Kidney (tissue), 14 donors: ENCODE measurements around the gene PLCL2. TPM values are rescaled to one million over a fixed set of nuclear protein-coding genes. Genes with fewer than 3 reads are reported as not detected.

Experiments used
- DNase-seq, 5 donors: peaks; one replicate each; pipeline ENCODE4 v3.0.0-alpha.2; 2013 to 2020
- FAIRE-seq: peaks from 2 replicates; lab custom pipeline; 2012; peaks lifted over from hg19 to GRCh38; lab: Jason Lieb, UNC
- H3K27ac ChIP-seq, 2 donors: one replicate each; pipeline ENCODE4 v1.7.0; 2013; ENCODE audit warnings: low read depth in 2 of 2, low read length in 2 of 2, inconsistent platforms in 1 of 2
- H3K27me3 ChIP-seq: one replicate; pipeline ENCODE4 v1.7.1; 2013; ENCODE audit warnings: low read length, inconsistent platforms; ENCODE audit not compliant: control insufficient read depth, insufficient read depth
- H3K36me3 ChIP-seq, 3 donors: one replicate each; pipeline versions ENCODE4 v1.7.0 to v1.7.1; 2013; ENCODE audit warnings: low read length in 3 of 3, control low read depth in 1 of 3, inconsistent platforms in 1 of 3; ENCODE audit not compliant: insufficient read depth in 3 of 3, control insufficient read depth in 2 of 3
- H3K4me1 ChIP-seq, 3 donors: one replicate each; pipeline versions ENCODE4 v1.7.0 to v1.7.1; 2013; ENCODE audit warnings: low read length in 3 of 3, inconsistent platforms in 1 of 3, low read depth in 1 of 3; ENCODE audit not compliant: control insufficient read depth in 2 of 3, insufficient read depth in 2 of 3
- H3K4me3 ChIP-seq, 3 donors: one replicate each; pipeline versions ENCODE4 v1.7.0 to v1.8.1; 2013; ENCODE audit warnings: low read length in 3 of 3, control low read depth in 1 of 3, inconsistent platforms in 1 of 3
- H3K9ac ChIP-seq, 3 donors: one replicate each; pipeline versions ENCODE4 v1.7.0 to v1.7.1; 2013; ENCODE audit warnings: low read length in 3 of 3, control low read depth in 1 of 3, inconsistent platforms in 1 of 3
- H3K9me3 ChIP-seq, 3 donors: one replicate each; pipeline versions ENCODE4 v1.7.0 to v1.7.1; 2013; ENCODE audit warnings: low read length in 3 of 3, control low read depth in 1 of 3, inconsistent platforms in 1 of 3; ENCODE audit not compliant: control insufficient read depth in 2 of 3, insufficient read depth in 1 of 3
- CTCF ChIP-seq: IDR thresholded peaks from 3 replicates; pipeline ENCODE4 v1.5.1; 2012; ENCODE audit warnings: mild to moderate bottlenecking, moderate library complexity, borderline replicate concordance; ENCODE audit not compliant: insufficient read depth; ENCODE audit errors: extremely low read depth
- intact Hi-C: fragments of 100-400 bp; cut with DNase I; formaldehyde crosslinking; loops from one replicate; pipeline ENCODE4 v1.11.1; 2022
- polyA plus RNA-seq: library from polyadenylated mRNA; stranded (reverse); fragments of 350-450 nt; fragmentation: Illumina TruSeq; extraction: RNeasy Lipid Tissue Mini Kit (QIAGEN cat#74804); gene quantifications from one replicate; pipeline ENCODE4 v1.2.3, GENCODE V29; 2014; ENCODE audit warnings: low read depth, low replicate concordance; ENCODE audit not compliant: insufficient read depth
- total RNA-seq: library from RNA; stranded (reverse); fragmentation: NEBNext Ultra II Directional; extraction: Animal tissue kit (Norgen Biotek cat#: 25700); gene quantifications from one replicate; pipeline ENCODE4 v1.2.1, GENCODE V29; 2021
- donor health status: control.
- donor health status: control.
- donor health status: control.
- donor health status: control.
- donor health status: control.
- donor health status: DM: yes; HTN: yes; CAD: no.
- donor health status: Normal renal cell carcinoma (clear cell type).

Gene PLCL2
- total and polyA plus RNA-seq, 2 donors from 2014 or later, result 10.5 to 19.1 TPM

GRCh38 chr3:17070161-17070959, 185.6 kb downstream of the PLCL2 start:
- H3K27ac ChIP-seq, result no peak overlapping the region
- H3K4me3 ChIP-seq, result no peak overlapping the region
- H3K27me3 ChIP-seq, result no peaks in the 10 kb centered on the region
- H3K36me3 ChIP-seq, result peaks cover 0 to 7% (median 5%) of the 10 kb centered on the region in 3 donors
- TF ChIP-seq CTCF, result no peak
- H3K9ac ChIP-seq, result no peak overlapping the region
- FAIRE-seq, result no peak
- intact Hi-C loops, result no loop called here
- H3K9me3 ChIP-seq, result no peaks in the 10 kb centered on the region
- DNase-seq, result no peak
- H3K4me1 ChIP-seq, result no peaks in the 10 kb centered on the region

- Histone ChIP-seq H3K27ac (no peak overlapping the region), H3K9me3 (no peaks in the 10 kb centered on the region), H3K9ac (no peak overlapping the region), H3K36me3 (no peaks in the 10 kb centered on the region), H3K4me1 (no peaks in the 10 kb centered on the region), H3K27me3 (no peaks in the 10 kb centered on the region), H3K4me3 (no peak overlapping the region)
- no peak for DNase-seq
- intact Hi-C loops, result no loop called here
- no peak for FAIRE-seq
- no peak for TF ChIP-seq CTCF
Observed at GRCh38 chr3:17074559-17074958, 189.8 kb downstream of the PLCL2 start.

GRCh38 chr3:17075358-17075757, 190.6 kb downstream of the PLCL2 start:
- no peaks in the 10 kb centered on the region for H3K4me1 ChIP-seq
- intact Hi-C loops, result no loop called here
- H3K27ac ChIP-seq, result no peak overlapping the region
- DNase-seq (no peak), FAIRE-seq (no peak)
- no peak overlapping the region for H3K9ac ChIP-seq
- H3K27me3 ChIP-seq, result no peaks in the 10 kb centered on the region
- H3K9me3 ChIP-seq, result no peaks in the 10 kb centered on the region
- no peak for TF ChIP-seq CTCF
- H3K4me3 ChIP-seq, result no peak overlapping the region
- H3K36me3 ChIP-seq, result no peaks in the 10 kb centered on the region
